K562 (cell line): ENCODE data around the gene HNRNPA3. TPM values are rescaled to one million over a fixed set of nuclear protein-coding genes. Genes with fewer than 3 reads are reported as not detected.
A peak's percentile ranks its signal among the peaks of the same experiment; 100 is the strongest.

Source experiments
- ATAC-seq: fragments of 200-7000 bp; cut with Tn5 transposase; 3 replicates; pipeline ENCODE4 v1.9.1; 2020; ENCODE audit warnings: moderate library complexity
- BruUV-seq: library from RNA; stranded (reverse); fragments of 400-500 nt; replicated peaks from 2 replicates; lab custom pipeline; 2021; lab: Mats Ljungman, UMichigan
- CTCF ChIA-PET: fragments of 300-600 bp; formaldehyde crosslinking; extraction: SDS; loops from one replicate; lab custom pipeline; 2021; ENCODE audit warnings: low intra/inter-chr PET ratio; lab: Yijun Ruan, JAX
- POLR2A ChIA-PET: fragments of 300-600, 350-650 bp; sonication (Branson Sonifier 250); formaldehyde crosslinking; extraction: SDS; loops from one replicate; lab custom pipeline; 2021; ENCODE audit warnings: antibody characterized with exemption, inconsistent platforms; lab: Yijun Ruan, JAX
- DNase-seq, 4 experiments: peaks; one replicate each; pipeline versions ENCODE4 v3.0.0 to v3.0.0-alpha.2; 2011 to 2018; ENCODE audit warnings: low spot score in 3 of 4, mixed read lengths in 3 of 4; ENCODE audit errors: extremely low read depth in 1 of 4
- FAIRE-seq: peaks from 2 replicates; lab custom pipeline; 2011; peaks lifted over from hg19 to GRCh38; lab: Jason Lieb, UNC
- H2AFZ ChIP-seq: 2 replicates; pipeline ENCODE4 v1.6.0; 2011; ENCODE audit warnings: low read depth, low read length, control low read depth, inconsistent platforms
- H3K27ac ChIP-seq: fragments of 200-600 bp; 3 replicates; pipeline ENCODE4 v1.8.0; 2011; ENCODE audit warnings: low read depth, mild to moderate bottlenecking, control low read depth, inconsistent platforms, low read length, moderate library complexity, mixed read lengths; ENCODE audit errors: extremely low read depth
- H3K27me3 ChIP-seq, 2 experiments: fragments of 300-600 bp in 1 of 2; 2 replicates in 1 of 2; 3 replicates in 1 of 2; pipeline versions ENCODE4 v1.6.0 to v1.8.0; 2011; ENCODE audit warnings: inconsistent platforms in 2 of 2, low read length in 2 of 2, mild to moderate bottlenecking in 1 of 2, mixed read lengths in 1 of 2, moderate library complexity in 1 of 2; ENCODE audit not compliant: control insufficient read depth in 2 of 2, insufficient read depth in 2 of 2
- H3K36me3 ChIP-seq: fragments of 300-600 bp; 3 replicates; pipeline ENCODE4 v1.8.0; 2011; ENCODE audit warnings: mild to moderate bottlenecking, low read length, inconsistent platforms; ENCODE audit not compliant: control insufficient read depth, insufficient read depth
- H3K4me1 ChIP-seq, 2 experiments: fragments of 200-600 bp in 1 of 2; replicated peaks in 1 of 2; 2 replicates in 1 of 2; 3 replicates in 1 of 2; pipeline versions ENCODE4 v1.5.1 to v1.8.0; 2011; ENCODE audit warnings: inconsistent platforms in 2 of 2, low read length in 2 of 2, mild to moderate bottlenecking in 1 of 2, mixed read lengths in 1 of 2, moderate library complexity in 1 of 2; ENCODE audit not compliant: control insufficient read depth in 2 of 2, insufficient read depth in 2 of 2
- H3K4me2 ChIP-seq: 2 replicates; pipeline ENCODE4 v1.6.1; 2011; ENCODE audit warnings: low read length, control low read depth, inconsistent platforms, mixed read lengths; ENCODE audit not compliant: insufficient read depth
- H3K4me3 ChIP-seq: fragments of 200-600 bp; sonication (generic), shearing (Covaris generic); 2 replicates; pipeline ENCODE4 v1.5.1; 2016; ENCODE audit warnings: control low read depth, inconsistent platforms
- H3K79me2 ChIP-seq: fragments of 200-600 bp; 3 replicates; pipeline ENCODE4 v1.8.0; 2011; ENCODE audit warnings: low read length, inconsistent platforms; ENCODE audit not compliant: control insufficient read depth, insufficient read depth
- H3K9ac ChIP-seq, 2 experiments: 2 replicates each; pipeline versions ENCODE4 v1.6.0 to v1.6.1; 2011; ENCODE audit warnings: low read depth in 2 of 2, low read length in 2 of 2, control low read depth in 1 of 2, inconsistent platforms in 1 of 2, mild to moderate bottlenecking in 1 of 2, mixed read lengths in 1 of 2; ENCODE audit not compliant: insufficient read depth in 1 of 2
- H3K9me1 ChIP-seq: one replicate; pipeline ENCODE4 v1.6.0; 2011; ENCODE audit warnings: inconsistent platforms, mild to moderate bottlenecking, low read length, moderate library complexity; ENCODE audit not compliant: control insufficient read depth, insufficient read depth
- H3K9me3 ChIP-seq: replicated peaks from 2 replicates; pipeline ENCODE4 v1.5.1; 2011; ENCODE audit warnings: low read depth, low read length, inconsistent platforms; ENCODE audit not compliant: control insufficient read depth, insufficient read depth
- H4K20me1 ChIP-seq: replicated peaks from 2 replicates; pipeline ENCODE4 v1.6.1; 2011; ENCODE audit warnings: low read length, inconsistent platforms, mixed read lengths; ENCODE audit not compliant: control insufficient read depth, insufficient read depth
- ASH1L ChIP-seq: fragments of 450-650 bp; IDR thresholded peaks from 2 replicates; pipeline ENCODE4 v1.6.1; 2018; ENCODE audit warnings: borderline replicate concordance, mild to moderate bottlenecking, low read depth; ENCODE audit not compliant: partially characterized antibody
- ATF7 ChIP-seq: fragments of 450-650 bp; IDR thresholded peaks from 2 replicates; pipeline ENCODE4 v1.7.1; 2014; ENCODE audit warnings: mild to moderate bottlenecking, moderate library complexity
- E2F1 ChIP-seq: sonication (generic); formaldehyde crosslinking; IDR thresholded peaks from 2 replicates; pipeline ENCODE4 v1.8.1; 2023; ENCODE audit warnings: mild to moderate bottlenecking, missing genetic modification reagents, moderate library complexity
- IFI16 ChIP-seq: fragments of 250-450 bp; sonication (Bioruptor Pico); IDR thresholded peaks from 2 replicates; pipeline ENCODE4 v2.1.2; 2022; ENCODE audit warnings: mild to moderate bottlenecking, inconsistent platforms
- LARP7 ChIP-seq: fragments of 450-650 bp; IDR thresholded peaks from 2 replicates; pipeline ENCODE4 v1.6.1; 2016
- MLX ChIP-seq, 2 experiments: fragments of 450-650 bp in 1 of 2; sonication (generic) in 1 of 2; formaldehyde crosslinking; conservative IDR thresholded peaks; 2 replicates each; pipeline versions ENCODE4 v1.4.0 to v1.8.1; 2020 to 2022; ENCODE audit warnings: mild to moderate bottlenecking in 1 of 2, missing genetic modification reagents in 1 of 2
- PTBP1 ChIP-seq: fragments of 200-400 bp; formaldehyde crosslinking; IDR thresholded peaks from 2 replicates; pipeline ENCODE4 v1.6.1; 2017; ENCODE audit warnings: low read depth, low read length
- SAFB ChIP-seq: fragments of 200-400 bp; formaldehyde crosslinking; IDR thresholded peaks from 2 replicates; pipeline ENCODE4 v1.6.1; 2017; ENCODE audit warnings: low read depth, low read length, borderline replicate concordance
- SNRNP70 ChIP-seq: fragments of 200-400 bp; formaldehyde crosslinking; optimal IDR thresholded peaks from 2 replicates; pipeline ENCODE3; 2017; ENCODE audit warnings: low read depth, low read length
- TEAD1 ChIP-seq, 2 experiments: fragments of 450-650 bp in 1 of 2; sonication (generic) in 1 of 2; formaldehyde crosslinking; IDR thresholded peaks; 2 replicates each; pipeline versions ENCODE4 v1.4.0 to v1.8.0; 2020 to 2022; ENCODE audit warnings: mild to moderate bottlenecking in 2 of 2, missing genetic modification reagents in 1 of 2
- TFAM ChIP-seq: fragments of 250-450 bp; sonication (Bioruptor Pico); conservative IDR thresholded peaks from 2 replicates; pipeline ENCODE4 v1.5.0; 2021; ENCODE audit warnings: mild to moderate bottlenecking, moderate library complexity
- ZBTB7A ChIP-seq: IDR thresholded peaks from 2 replicates; pipeline ENCODE4 v1.6.1; 2011; ENCODE audit warnings: low read depth, mild to moderate bottlenecking, low read length, moderate library complexity, borderline replicate concordance; ENCODE audit not compliant: control insufficient read depth
- ZNF232 ChIP-seq: sonication (generic); formaldehyde crosslinking; IDR thresholded peaks from 2 replicates; pipeline ENCODE4 v1.8.0; 2022; ENCODE audit warnings: mild to moderate bottlenecking, missing genetic modification reagents
- ZNF354B ChIP-seq: fragments of 250-450 bp; sonication (Bioruptor Pico); IDR thresholded peaks from 2 replicates; pipeline ENCODE4 v1.4.0; 2020
- ZNF561 ChIP-seq: fragments of 450-650 bp; formaldehyde crosslinking; conservative IDR thresholded peaks from 2 replicates; pipeline ENCODE4 v1.4.0; 2020; ENCODE audit warnings: mild to moderate bottlenecking, moderate library complexity
- ZNF696 ChIP-seq: fragments of 250-450 bp; sonication (Bioruptor Pico); conservative IDR thresholded peaks from 2 replicates; pipeline ENCODE4 v1.4.0; 2020; ENCODE audit warnings: mild to moderate bottlenecking, moderate library complexity
- ZNF780A ChIP-seq: fragments of 250-450 bp; sonication (Bioruptor Pico); IDR thresholded peaks from 2 replicates; pipeline ENCODE4 v1.5.0; 2021; ENCODE audit warnings: mild to moderate bottlenecking
- ZNF785 ChIP-seq: fragments of 250-450 bp; sonication (Bioruptor Pico); IDR thresholded peaks from 2 replicates; pipeline ENCODE4 v1.4.0; 2020; ENCODE audit warnings: mild to moderate bottlenecking
- WGBS: fragments of 100-300 bp; shearing (Covaris generic); methylation state at CpG from one replicate; pipeline ENCODE4 v1.1.6; 2016; ENCODE audit warnings: low coverage, mixed read lengths; ENCODE audit not compliant: insufficient coverage; ENCODE audit errors: missing lambda C conversion rate; 5-methylcytosine and 5-hydroxymethylcytosine counted together
- in situ Hi-C: fragments of 300-500 bp; cut with MboI; formaldehyde crosslinking; loops from 4 replicates; pipeline ENCODE4 v1.15.0; 2018; ENCODE audit warnings: inconsistent platforms, mixed read lengths
- intact Hi-C: fragments of 100-400 bp; cut with micrococcal nuclease; formaldehyde crosslinking; loops from 2 replicates; pipeline ENCODE4 v1.14.2; 2022
- polyA plus RNA-seq, 8 experiments: library from polyadenylated mRNA; depleted of rRNA in 4 of 8; stranded (reverse) in 5 of 8; unstranded in 3 of 8; fragments of >200 nt; fragmentation: Nextera tagmentation in 2 of 8; fragmentation: Illumina TruSeq in 1 of 8; extraction: Ambion mirVana in 2 of 8; extraction: Trizol in 1 of 8; gene quantifications; 2 replicates each; pipeline versions ENCODE4 v1.2.1 to v1.2.3, GENCODE V29; 2011 to 2014; ENCODE audit warnings: inconsistent platforms in 1 of 8, missing spikeins in 1 of 8
- total RNA-seq, 7 experiments: library from RNA; depleted of rRNA in 6 of 7; stranded (reverse); fragments of >200 nt in 6 of 7; fragmentation: Illumina TruSeq in 2 of 7; extraction: Trizol in 2 of 7; gene quantifications; 2 replicates each; pipeline versions ENCODE4 v1.2.1 to v1.2.3, GENCODE V29; 2011 to 2021; ENCODE audit warnings: low replicate concordance in 1 of 7

The HNRNPA3 gene
- total and polyA plus RNA-seq, 9 of the 15 experiments (the other 6 are each of a cell fraction or from before 2014, with no cell fraction given): 72.8 to 428 (median 192) TPM

GRCh38 chr2:177268187-177268871 lies 55.7 kb downstream of the HNRNPA3 start (continued):
- TF ChIP-seq ATF7 (0 out of 2 replicates have a peak, but pooled peaks have one; percentile 17), LARP7 (no peak), E2F1 (no peak), SAFB (no peak)
- TF ChIP-seq, all 486 proteins: peak for 2

GRCh38 chr2:177268901-177269300 lies 56.3 kb downstream of the HNRNPA3 start:
- peaks cover 12 to 25% of the 10 kb centered on the region in 2 experiments for H3K4me1 ChIP-seq
- H3K4me2 ChIP-seq: no peak overlapping the region
- BruUV-seq: no TSS peak
- H3K27me3 ChIP-seq: no peaks in the 10 kb centered on the region
- ChIA-PET POLR2A (interaction anchor here (12.9 kb wide), 1 partner anchor 15 kb away, joined by 199 read pairs; no protein-coding TSS in a partner anchor), CTCF (no interaction called here)
- ATAC-seq: no peak
- no peak for FAIRE-seq
- WGBS: 88% methylated on average over 7 of the region's 7 CpGs
- intact Hi-C loops: loop anchor here (5.0 to 10.0 kb wide), 3 partner anchors 123 to 346 kb away; partner anchors contain the start of gene AGPS
- no peak overlapping the region for H3K9ac ChIP-seq
- no peaks in the 10 kb centered on the region for H3K9me3 ChIP-seq
- H2AFZ ChIP-seq: no peak overlapping the region
- no peak overlapping the region for H3K4me3 ChIP-seq
- H4K20me1 ChIP-seq: no peaks in the 10 kb centered on the region
- TF ChIP-seq ZNF780A (CRISPR knock-in tag): no peak
- TF ChIP-seq MLX (CRISPR knock-in tag; conservative IDR thresholded peaks at IDR 0.05): no peak
- no peak for TF ChIP-seq ZNF354B (CRISPR knock-in tag)
- no peak for TF ChIP-seq ZNF561 (CRISPR knock-in tag)
- no peak for TF ChIP-seq ZBTB7A
- no peak for TF ChIP-seq IFI16
- no peak for TF ChIP-seq SNRNP70
- TF ChIP-seq ASH1L: no peak
- TF ChIP-seq TFAM (CRISPR knock-in tag): no peak
- no peak for TF ChIP-seq PTBP1
- no peak for TF ChIP-seq ZNF696 (CRISPR knock-in tag)
- no peak for TF ChIP-seq ZNF785 (CRISPR knock-in tag)
- TF ChIP-seq ZNF232: no peak
- no peak for TF ChIP-seq TEAD1 (CRISPR knock-in tag; IDR thresholded peaks at IDR 0.05)
- H3K79me2 ChIP-seq: peaks cover 5% of the 10 kb centered on the region
- no peak overlapping the region for H3K27ac ChIP-seq
- in situ Hi-C loops: no loop called here
- DNase-seq: no peak
- no peaks in the 10 kb centered on the region for H3K36me3 ChIP-seq
- H3K9me1 ChIP-seq: no peaks in the 10 kb centered on the region
